Measurements from ENCODE around the gene LRRC61. TPM values are rescaled to one million over a fixed set of nuclear protein-coding genes. Genes with fewer than 3 reads are reported as not detected.

Gene LRRC61
- total RNA-seq, 1 donor from 2014 or later, result not detected

DNA sequence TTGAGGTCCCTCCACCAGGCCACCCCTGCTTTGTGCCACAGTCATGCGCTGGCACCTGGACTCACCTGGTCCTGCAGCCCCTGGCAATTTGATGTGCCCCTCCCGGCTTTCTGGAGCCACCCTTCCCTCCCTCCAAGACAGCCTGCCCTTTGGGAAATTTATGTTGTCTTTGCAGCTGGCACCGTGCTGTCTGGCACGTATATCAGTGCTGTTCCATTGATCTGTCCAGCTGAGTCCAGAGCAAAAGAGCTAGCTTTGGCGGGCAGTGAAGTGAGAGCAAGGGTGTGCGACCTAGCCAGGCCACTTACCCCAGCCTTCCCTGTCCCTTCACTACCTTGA is 12.6 kb downstream of the LRRC61 start:
- peaks cover 8% of the 10 kb centered on the region for H3K27me3 Mint-ChIP-seq (ENCODE audit: unreplicated experiment)
- no peak overlapping the region for H3K4me3 Mint-ChIP-seq (ENCODE audit: unreplicated experiment)
- H3K36me3 Mint-ChIP-seq (ENCODE audit: unreplicated experiment), result no peaks in the 10 kb centered on the region
- H3K4me1 Mint-ChIP-seq (ENCODE audit: unreplicated experiment), result peaks cover 3% of the 10 kb centered on the region
- no peak overlapping the region for H3K27ac Mint-ChIP-seq (ENCODE audit: unreplicated experiment)
- H3K9me3 Mint-ChIP-seq (ENCODE audit: unreplicated experiment), result no peaks in the 10 kb centered on the region
- DNase-seq (ENCODE audit: extremely low spot score, unreplicated experiment), result no peak
- TF ChIP-seq, protein P1, sequence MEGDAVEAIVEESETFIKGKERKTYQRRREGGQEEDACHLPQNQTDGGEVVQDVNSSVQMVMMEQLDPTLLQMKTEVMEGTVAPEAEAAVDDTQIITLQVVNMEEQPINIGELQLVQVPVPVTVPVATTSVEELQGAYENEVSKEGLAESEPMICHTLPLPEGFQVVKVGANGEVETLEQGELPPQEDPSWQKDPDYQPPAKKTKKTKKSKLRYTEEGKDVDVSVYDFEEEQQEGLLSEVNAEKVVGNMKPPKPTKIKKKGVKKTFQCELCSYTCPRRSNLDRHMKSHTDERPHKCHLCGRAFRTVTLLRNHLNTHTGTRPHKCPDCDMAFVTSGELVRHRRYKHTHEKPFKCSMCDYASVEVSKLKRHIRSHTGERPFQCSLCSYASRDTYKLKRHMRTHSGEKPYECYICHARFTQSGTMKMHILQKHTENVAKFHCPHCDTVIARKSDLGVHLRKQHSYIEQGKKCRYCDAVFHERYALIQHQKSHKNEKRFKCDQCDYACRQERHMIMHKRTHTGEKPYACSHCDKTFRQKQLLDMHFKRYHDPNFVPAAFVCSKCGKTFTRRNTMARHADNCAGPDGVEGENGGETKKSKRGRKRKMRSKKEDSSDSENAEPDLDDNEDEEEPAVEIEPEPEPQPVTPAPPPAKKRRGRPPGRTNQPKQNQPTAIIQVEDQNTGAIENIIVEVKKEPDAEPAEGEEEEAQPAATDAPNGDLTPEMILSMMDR (IDR thresholded peaks at IDR 0.05), result no peak

DNA sequence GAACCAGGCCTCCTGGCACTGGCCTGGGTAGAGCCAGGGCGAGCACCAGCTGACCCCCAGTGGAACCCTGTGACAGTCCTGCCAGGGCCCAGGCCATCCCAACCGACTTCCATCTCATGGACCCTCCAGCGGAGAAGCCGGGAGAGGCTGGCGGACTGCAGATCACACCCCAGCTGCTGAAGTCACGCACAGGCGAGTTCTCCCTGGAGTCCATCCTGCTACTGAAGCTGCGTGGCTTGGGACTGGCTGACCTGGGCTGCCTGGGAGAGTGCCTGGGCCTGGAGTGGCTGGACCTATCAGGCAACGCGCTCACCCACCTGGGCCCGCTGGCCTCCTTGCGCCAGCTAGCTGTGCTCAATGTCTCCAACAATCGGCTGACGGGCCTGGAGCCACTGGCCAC is 13.6 kb downstream of the LRRC61 start:
- H3K4me3 Mint-ChIP-seq (ENCODE audit: unreplicated experiment), result no peak overlapping the region
- no peak for DNase-seq (ENCODE audit: extremely low spot score, unreplicated experiment)
- peaks cover 12% of the 10 kb centered on the region for H3K27me3 Mint-ChIP-seq (ENCODE audit: unreplicated experiment)
- peaks cover 3% of the 10 kb centered on the region for H3K4me1 Mint-ChIP-seq (ENCODE audit: unreplicated experiment)
- H3K27ac Mint-ChIP-seq (ENCODE audit: unreplicated experiment), result no peak overlapping the region
- H3K9me3 Mint-ChIP-seq (ENCODE audit: unreplicated experiment), result no peaks in the 10 kb centered on the region
- TF ChIP-seq, protein P1 (IDR thresholded peaks at IDR 0.05), result no peak
- H3K36me3 Mint-ChIP-seq (ENCODE audit: unreplicated experiment), result no peaks in the 10 kb centered on the region

DNA sequence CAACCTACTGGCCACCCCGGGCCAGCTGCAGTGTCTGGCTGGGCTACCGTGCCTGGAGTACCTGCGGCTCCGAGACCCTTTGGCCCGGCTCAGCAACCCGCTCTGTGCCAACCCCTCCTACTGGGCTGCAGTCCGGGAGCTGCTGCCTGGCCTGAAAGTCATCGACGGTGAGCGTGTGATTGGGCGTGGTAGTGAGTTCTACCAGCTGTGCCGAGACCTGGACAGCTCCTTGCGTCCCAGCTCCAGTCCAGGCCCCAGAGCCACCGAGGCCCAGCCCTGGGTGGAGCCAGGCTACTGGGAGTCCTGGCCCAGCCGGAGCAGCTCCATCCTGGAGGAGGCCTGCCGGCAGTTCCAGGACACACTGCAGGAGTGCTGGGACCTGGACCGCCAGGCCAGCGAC is 14.0 kb downstream of the LRRC61 start:
- TF ChIP-seq, protein P1 (IDR thresholded peaks at IDR 0.05), result no peak
- no peaks in the 10 kb centered on the region for H3K9me3 Mint-ChIP-seq (ENCODE audit: unreplicated experiment)
- no peak overlapping the region for H3K27ac Mint-ChIP-seq (ENCODE audit: unreplicated experiment)
- H3K4me3 Mint-ChIP-seq (ENCODE audit: unreplicated experiment), result no peak overlapping the region
- peaks cover 6% of the 10 kb centered on the region for H3K4me1 Mint-ChIP-seq (ENCODE audit: unreplicated experiment)
- H3K36me3 Mint-ChIP-seq (ENCODE audit: unreplicated experiment), result no peaks in the 10 kb centered on the region
- peaks cover 16% of the 10 kb centered on the region for H3K27me3 Mint-ChIP-seq (ENCODE audit: unreplicated experiment)
- no peak for DNase-seq (ENCODE audit: extremely low spot score, unreplicated experiment)

DNA sequence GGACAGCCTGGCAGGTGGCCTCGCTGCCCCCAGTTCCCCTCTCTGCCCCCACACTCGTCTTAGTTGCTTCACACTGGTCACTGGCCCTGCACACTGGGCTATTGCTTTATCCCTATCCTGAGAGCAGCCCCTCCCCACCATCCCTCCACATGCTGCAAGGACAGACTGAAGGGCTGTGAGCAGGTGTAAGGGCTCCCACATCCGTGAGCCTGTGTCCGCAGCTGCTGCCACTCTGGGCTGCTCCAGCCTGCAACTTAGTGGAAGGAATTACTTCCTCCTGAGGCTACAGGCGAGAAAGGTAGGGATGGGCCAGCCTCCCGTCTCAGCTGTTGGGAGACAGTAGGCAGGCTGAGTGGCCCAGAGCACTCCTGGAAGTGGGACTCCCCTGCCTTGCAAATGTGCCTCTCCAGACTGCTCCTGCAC is 14.5 kb downstream of the LRRC61 start:
- Mint-ChIP-seq H3K9me3 (ENCODE audit: unreplicated experiment) (no peaks in the 10 kb centered on the region), H3K4me3 (ENCODE audit: unreplicated experiment) (no peak overlapping the region), H3K27me3 (ENCODE audit: unreplicated experiment) (peaks cover 21% of the 10 kb centered on the region), H3K36me3 (ENCODE audit: unreplicated experiment) (no peaks in the 10 kb centered on the region), H3K27ac (ENCODE audit: unreplicated experiment) (no peak overlapping the region), H3K4me1 (ENCODE audit: unreplicated experiment) (peaks cover 6% of the 10 kb centered on the region)
- DNase-seq (ENCODE audit: extremely low spot score, unreplicated experiment), result no peak
- TF ChIP-seq, protein P1 (IDR thresholded peaks at IDR 0.05), result no peak

DNA sequence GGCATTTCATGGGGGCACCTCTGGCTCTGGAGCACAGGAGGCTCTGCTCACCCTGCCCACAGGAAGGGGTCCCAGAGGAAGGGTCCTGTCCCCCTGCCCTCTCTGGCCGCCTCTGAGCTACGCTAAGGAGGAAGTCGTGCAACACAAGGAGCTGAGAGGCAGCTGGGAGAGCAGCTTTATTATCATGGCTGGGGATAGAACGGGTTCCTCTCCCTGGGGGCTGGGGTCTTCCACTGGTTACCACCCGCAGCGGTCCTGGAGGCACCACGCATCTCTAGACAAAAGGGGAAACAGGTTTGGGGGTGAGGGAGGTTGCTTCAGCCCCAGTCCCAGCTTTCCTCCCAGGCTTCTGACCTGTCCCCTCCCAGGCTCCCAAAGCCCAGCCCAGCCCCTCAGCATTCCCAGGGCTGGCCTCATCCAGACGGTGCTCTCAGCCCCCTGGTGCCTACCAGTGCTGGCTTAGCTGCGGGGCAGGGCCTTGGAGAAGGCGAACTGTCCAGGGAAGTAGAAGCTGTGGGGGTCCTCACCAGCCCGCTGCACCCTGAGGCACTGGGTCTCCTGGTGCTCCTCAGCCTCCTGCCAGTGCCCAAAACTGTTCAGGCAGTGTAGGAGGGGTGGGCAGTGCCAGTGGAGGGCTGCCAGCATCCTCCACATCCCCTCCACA is 15.1 kb downstream of the LRRC61 start:
- TF ChIP-seq, protein P1 (IDR thresholded peaks at IDR 0.05), result no peak
- H3K36me3 Mint-ChIP-seq (ENCODE audit: unreplicated experiment), result no peaks in the 10 kb centered on the region
- no peak overlapping the region for H3K4me3 Mint-ChIP-seq (ENCODE audit: unreplicated experiment)
- peaks cover 6% of the 10 kb centered on the region for H3K4me1 Mint-ChIP-seq (ENCODE audit: unreplicated experiment)
- peaks cover 27% of the 10 kb centered on the region for H3K27me3 Mint-ChIP-seq (ENCODE audit: unreplicated experiment)
- H3K27ac Mint-ChIP-seq (ENCODE audit: unreplicated experiment), result no peak overlapping the region
- no peak for DNase-seq (ENCODE audit: extremely low spot score, unreplicated experiment)
- peaks cover under 1% of the 10 kb centered on the region for H3K9me3 Mint-ChIP-seq (ENCODE audit: unreplicated experiment)
